ENCODE measurements around the gene XRCC4.
"Not testable (repeated sequence)": the region's sequence is repeated elsewhere in the genome, so short reads cannot be mapped to it uniquely, and the experiment has no call there.

The XRCC4 gene

DNA sequence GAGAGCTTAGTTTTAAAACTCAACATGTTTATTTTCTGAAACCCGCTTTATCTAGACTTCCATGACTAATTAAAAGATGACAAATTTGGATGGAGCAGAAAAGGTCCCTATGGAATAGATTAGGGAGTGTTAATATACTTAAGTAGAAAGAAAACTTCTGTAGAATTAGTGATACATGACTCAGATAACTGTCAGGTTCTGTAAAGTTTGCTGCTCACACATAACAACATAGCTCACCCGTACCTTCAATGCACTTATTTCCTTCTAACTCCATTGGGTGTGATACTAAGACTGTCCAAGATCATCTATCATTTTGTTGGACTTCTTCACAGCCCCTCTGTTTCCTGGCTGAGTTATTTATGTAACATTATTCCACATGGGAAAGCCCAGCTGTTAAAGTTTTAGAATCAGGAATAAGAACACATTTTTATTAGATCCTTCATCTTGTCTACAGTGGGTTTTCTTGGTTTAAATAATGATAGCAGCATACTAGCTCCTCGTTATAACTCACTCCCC lies 27.9 kb upstream of the XRCC4 start:
- H3K4me1 ChIP-seq (ENCODE audit: control insufficient read depth, insufficient read depth, low read length), result no peaks in the 10 kb centered on the region
- no peak overlapping the region for H3K4me3 ChIP-seq (ENCODE audit: low read length)
- no peak overlapping the region for H3K9ac ChIP-seq (ENCODE audit: low read length)
- no peaks in the 10 kb centered on the region for H3K27me3 ChIP-seq (ENCODE audit: control insufficient read depth, insufficient read depth, low read length)
- H3K36me3 ChIP-seq (ENCODE audit: control insufficient read depth, insufficient read depth, low read length), result no peaks in the 10 kb centered on the region
- H3K27ac ChIP-seq (ENCODE audit: low read depth, low read length), result no peak overlapping the region

GRCh38 chr5:83050723-83051340 lies 26.5 kb upstream of the XRCC4 start:
- H3K36me3 ChIP-seq (ENCODE audit: control insufficient read depth, insufficient read depth, low read length), result no peaks in the 10 kb centered on the region
- H3K27me3 ChIP-seq (ENCODE audit: control insufficient read depth, insufficient read depth, low read length), result no peaks in the 10 kb centered on the region
- no peak overlapping the region for H3K9ac ChIP-seq (ENCODE audit: low read length)
- no peaks in the 10 kb centered on the region for H3K4me1 ChIP-seq (ENCODE audit: control insufficient read depth, insufficient read depth, low read length)
- no peak overlapping the region for H3K4me3 ChIP-seq (ENCODE audit: low read length)
- H3K27ac ChIP-seq (ENCODE audit: low read depth, low read length), result no peak overlapping the region

DNA sequence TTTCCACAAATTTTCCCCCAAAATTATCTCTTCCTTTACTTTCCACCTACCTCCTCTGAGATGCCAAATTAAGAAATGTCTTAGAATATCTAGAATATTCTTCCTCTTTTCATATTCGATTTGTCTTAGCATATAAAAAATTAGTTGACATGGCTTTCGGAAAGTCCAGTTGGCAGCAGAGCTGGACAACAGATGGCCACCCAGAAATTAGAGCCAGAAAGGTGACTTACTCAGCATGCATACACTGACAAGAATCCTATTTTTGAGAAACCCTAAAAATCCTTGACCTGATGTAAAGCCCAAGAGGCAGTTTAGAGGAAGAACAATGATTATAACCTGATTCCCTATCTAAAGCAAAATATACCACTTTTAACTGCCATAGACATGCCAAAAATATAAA lies 22.2 kb upstream of the XRCC4 start:
- Histone ChIP-seq H3K27me3 (ENCODE audit: control insufficient read depth, insufficient read depth, low read length) (no peaks in the 10 kb centered on the region), H3K4me3 (ENCODE audit: low read length) (no peak overlapping the region), H3K36me3 (ENCODE audit: control insufficient read depth, insufficient read depth, low read length) (no peaks in the 10 kb centered on the region), H3K27ac (ENCODE audit: low read depth, low read length) (no peak overlapping the region), H3K4me1 (ENCODE audit: control insufficient read depth, insufficient read depth, low read length) (no peaks in the 10 kb centered on the region), H3K9ac (ENCODE audit: low read length) (no peak overlapping the region)

DNA sequence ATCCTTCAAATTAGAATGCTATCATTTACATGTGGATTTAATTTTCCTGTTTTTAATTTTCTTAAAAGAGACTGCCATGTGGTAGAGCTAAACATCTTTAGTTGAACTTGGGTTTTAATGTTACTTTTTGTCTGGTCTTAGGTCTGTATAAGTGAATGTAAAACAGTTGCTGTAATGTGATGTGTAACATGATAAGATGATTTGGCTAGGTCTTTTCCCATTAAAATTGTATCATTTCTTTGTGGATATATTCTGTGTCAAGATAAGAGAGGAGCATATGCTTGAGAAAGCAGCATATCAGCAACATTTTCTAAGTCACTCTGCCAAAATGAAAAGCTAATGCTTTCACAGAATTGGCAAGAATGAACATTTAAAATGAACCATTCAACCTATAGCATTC lies 18.6 kb upstream of the XRCC4 start:
- Histone ChIP-seq H3K27me3 (ENCODE audit: control insufficient read depth, insufficient read depth, low read length) (no peaks in the 10 kb centered on the region), H3K36me3 (ENCODE audit: control insufficient read depth, insufficient read depth, low read length) (no peaks in the 10 kb centered on the region), H3K4me3 (ENCODE audit: low read length) (no peak overlapping the region), H3K27ac (ENCODE audit: low read depth, low read length) (no peak overlapping the region), H3K9ac (ENCODE audit: low read length) (no peak overlapping the region), H3K4me1 (ENCODE audit: control insufficient read depth, insufficient read depth, low read length) (no peaks in the 10 kb centered on the region)

GRCh38 chr5:83059341-83059740 lies 18.0 kb upstream of the XRCC4 start:
- no peak overlapping the region for H3K27ac ChIP-seq (ENCODE audit: low read depth, low read length)
- no peak overlapping the region for H3K9ac ChIP-seq (ENCODE audit: low read length)
- H3K27me3 ChIP-seq (ENCODE audit: control insufficient read depth, insufficient read depth, low read length), result no peaks in the 10 kb centered on the region
- no peaks in the 10 kb centered on the region for H3K4me1 ChIP-seq (ENCODE audit: control insufficient read depth, insufficient read depth, low read length)
- no peak overlapping the region for H3K4me3 ChIP-seq (ENCODE audit: low read length)
- H3K36me3 ChIP-seq (ENCODE audit: control insufficient read depth, insufficient read depth, low read length), result no peaks in the 10 kb centered on the region

- no peaks in the 10 kb centered on the region for H3K36me3 ChIP-seq (ENCODE audit: control insufficient read depth, insufficient read depth, low read length)
- H3K9ac ChIP-seq (ENCODE audit: low read length), result no peak overlapping the region
- H3K27me3 ChIP-seq (ENCODE audit: control insufficient read depth, insufficient read depth, low read length), result no peaks in the 10 kb centered on the region
- no peak overlapping the region for H3K27ac ChIP-seq (ENCODE audit: low read depth, low read length)
- no peak overlapping the region for H3K4me3 ChIP-seq (ENCODE audit: low read length)
- H3K4me1 ChIP-seq (ENCODE audit: control insufficient read depth, insufficient read depth, low read length), result no peaks in the 10 kb centered on the region
These were observed 10.7 kb upstream of the XRCC4 start for GRCh38 chr5:83066548-83067110.

- not testable (repeated sequence) for H3K27me3 ChIP-seq (ENCODE audit: control insufficient read depth, insufficient read depth, low read length); H3K4me3 ChIP-seq (ENCODE audit: low read length); H3K4me1 ChIP-seq (ENCODE audit: control insufficient read depth, insufficient read depth, low read length); H3K36me3 ChIP-seq (ENCODE audit: control insufficient read depth, insufficient read depth, low read length); H3K27ac ChIP-seq (ENCODE audit: low read depth, low read length); H3K9ac ChIP-seq (ENCODE audit: low read length)
These were observed 10.0 kb upstream of the XRCC4 start for GRCh38 chr5:83067377-83067776.

- Histone ChIP-seq H3K27ac (ENCODE audit: low read depth, low read length) (no peak overlapping the region), H3K4me1 (ENCODE audit: control insufficient read depth, insufficient read depth, low read length) (no peaks in the 10 kb centered on the region), H3K36me3 (ENCODE audit: control insufficient read depth, insufficient read depth, low read length) (no peaks in the 10 kb centered on the region), H3K4me3 (ENCODE audit: low read length) (no peak overlapping the region), H3K9ac (ENCODE audit: low read length) (no peak overlapping the region), H3K27me3 (ENCODE audit: control insufficient read depth, insufficient read depth, low read length) (no peaks in the 10 kb centered on the region)
These were observed 8.1 kb upstream of the XRCC4 start for GRCh38 chr5:83069096-83069799.

- H3K27me3 ChIP-seq (ENCODE audit: control insufficient read depth, insufficient read depth, low read length), result no peaks in the 10 kb centered on the region
- H3K36me3 ChIP-seq (ENCODE audit: control insufficient read depth, insufficient read depth, low read length), result no peaks in the 10 kb centered on the region
- peaks cover 8% of the 10 kb centered on the region for H3K4me1 ChIP-seq (ENCODE audit: control insufficient read depth, insufficient read depth, low read length)
- H3K4me3 ChIP-seq (ENCODE audit: low read length), result no peak overlapping the region
- H3K27ac ChIP-seq (ENCODE audit: low read depth, low read length), result no peak overlapping the region
- H3K9ac ChIP-seq (ENCODE audit: low read length), result no peak overlapping the region
These were observed 5.9 kb upstream of the XRCC4 start for GRCh38 chr5:83071286-83072051.

GRCh38 chr5:83072966-83073365 lies 4.4 kb upstream of the XRCC4 start:
- H3K4me3 ChIP-seq (ENCODE audit: low read length), result no peak overlapping the region
- no peaks in the 10 kb centered on the region for H3K36me3 ChIP-seq (ENCODE audit: control insufficient read depth, insufficient read depth, low read length)
- peaks cover 11% of the 10 kb centered on the region for H3K4me1 ChIP-seq (ENCODE audit: control insufficient read depth, insufficient read depth, low read length)
- H3K27ac ChIP-seq (ENCODE audit: low read depth, low read length), result no peak overlapping the region
- no peaks in the 10 kb centered on the region for H3K27me3 ChIP-seq (ENCODE audit: control insufficient read depth, insufficient read depth, low read length)
- H3K9ac ChIP-seq (ENCODE audit: low read length), result no peak overlapping the region

GRCh38 chr5:83077662-83078261 lies 415 bp downstream of the XRCC4 start:
- Histone ChIP-seq H3K27me3 (ENCODE audit: control insufficient read depth, insufficient read depth, low read length) (no peaks in the 10 kb centered on the region), H3K27ac (ENCODE audit: low read depth, low read length) (peak overlapping the region; percentile 75), H3K4me1 (ENCODE audit: control insufficient read depth, insufficient read depth, low read length) (peaks cover 14% of the 10 kb centered on the region), H3K4me3 (ENCODE audit: low read length) (peak overlapping the region; percentile 82), H3K9ac (ENCODE audit: low read length) (peak overlapping the region; percentile 25), H3K36me3 (ENCODE audit: control insufficient read depth, insufficient read depth, low read length) (no peaks in the 10 kb centered on the region)

DNA sequence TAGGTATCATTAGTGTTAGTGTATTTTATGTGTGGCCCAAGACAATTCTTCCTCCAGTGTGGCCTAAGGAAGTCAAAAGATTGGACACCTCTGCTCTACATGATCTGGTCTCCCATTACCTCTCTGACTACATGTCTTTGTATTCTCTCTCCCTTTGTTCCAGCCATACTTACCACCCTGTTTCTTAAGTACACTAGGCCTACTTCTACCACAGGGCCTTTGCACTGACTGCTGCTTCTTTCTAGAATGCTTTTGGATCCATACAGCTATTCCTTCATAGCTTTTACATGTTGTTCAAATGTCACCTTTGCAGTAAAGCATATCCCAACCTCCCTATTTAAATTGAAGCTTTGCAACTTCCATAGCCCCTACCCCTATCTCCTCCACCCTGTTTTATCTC lies 5.4 kb downstream of the XRCC4 start:
- Histone ChIP-seq H3K9ac (ENCODE audit: low read length) (no peak overlapping the region), H3K27ac (ENCODE audit: low read depth, low read length) (no peak overlapping the region), H3K4me1 (ENCODE audit: control insufficient read depth, insufficient read depth, low read length) (peaks cover 5% of the 10 kb centered on the region), H3K27me3 (ENCODE audit: control insufficient read depth, insufficient read depth, low read length) (no peaks in the 10 kb centered on the region), H3K36me3 (ENCODE audit: control insufficient read depth, insufficient read depth, low read length) (no peaks in the 10 kb centered on the region), H3K4me3 (ENCODE audit: low read length) (no peak overlapping the region)

All from rectal smooth muscle tissue (tissue), 1 donor.